HG02571 (cell line): Measurements from ENCODE around the gene HLA-DMA.
A peak's percentile ranks its signal among the peaks of the same experiment; 100 is the strongest.

Experiments
- ATAC-seq: cut with Tn5 transposase; IDR thresholded peaks from one replicate; pipeline ENCODE4 v1.9.1; 2021; ENCODE audit warnings: mild to moderate bottlenecking, moderate library complexity; ENCODE audit not compliant: unreplicated experiment

HLA-DMA gene

DNA sequence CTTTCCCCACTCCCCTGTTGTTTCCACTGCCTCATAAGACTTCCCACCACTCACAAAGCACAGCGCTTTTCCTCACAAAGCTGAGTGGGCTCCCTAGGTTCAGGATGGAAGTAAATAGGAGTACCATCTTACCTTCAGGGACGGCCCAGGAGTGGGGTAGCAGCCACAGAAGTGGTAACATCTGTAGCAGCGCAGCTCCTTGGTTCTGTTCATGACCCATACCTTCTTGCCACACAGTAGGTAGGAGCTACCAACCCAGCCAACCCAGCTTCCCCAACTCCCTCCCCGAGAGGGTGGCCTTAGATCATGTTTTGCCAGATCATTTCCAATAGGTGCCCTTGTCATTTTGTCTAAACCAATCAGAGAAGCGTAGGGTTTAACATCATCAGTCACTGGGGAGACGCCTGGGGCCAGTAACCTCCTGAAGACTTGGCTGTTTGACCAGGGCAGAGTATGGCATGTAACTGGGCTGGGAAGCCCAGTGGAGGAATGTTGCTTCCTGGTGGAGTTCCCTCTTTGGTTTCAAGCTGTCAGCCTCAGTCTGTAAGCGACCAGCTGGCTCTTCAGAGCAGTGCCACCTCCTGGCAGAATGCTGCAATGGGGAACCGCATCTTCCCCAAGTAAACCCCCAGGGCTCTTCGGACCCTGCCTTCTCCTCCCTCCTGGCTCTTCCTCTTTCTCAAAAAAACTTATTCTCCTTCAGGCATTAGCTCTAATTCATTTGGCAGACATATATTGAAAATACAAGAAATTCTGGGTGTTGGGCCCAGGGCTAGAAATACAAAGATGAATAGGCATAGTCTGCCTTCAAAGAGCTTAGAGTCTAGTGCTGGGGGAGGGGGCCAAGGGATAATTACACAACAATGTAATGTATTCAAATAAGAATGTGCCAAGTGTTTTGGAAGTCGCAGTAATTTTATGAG is at the start of gene HLA-DMA:
HLA-DMA (minus strand) TSS at position 281 of the 923 bp plus-strand sequence; CDS start at position 220, 61 bp downstream.
- peak; percentile 95 for ATAC-seq

DNA sequence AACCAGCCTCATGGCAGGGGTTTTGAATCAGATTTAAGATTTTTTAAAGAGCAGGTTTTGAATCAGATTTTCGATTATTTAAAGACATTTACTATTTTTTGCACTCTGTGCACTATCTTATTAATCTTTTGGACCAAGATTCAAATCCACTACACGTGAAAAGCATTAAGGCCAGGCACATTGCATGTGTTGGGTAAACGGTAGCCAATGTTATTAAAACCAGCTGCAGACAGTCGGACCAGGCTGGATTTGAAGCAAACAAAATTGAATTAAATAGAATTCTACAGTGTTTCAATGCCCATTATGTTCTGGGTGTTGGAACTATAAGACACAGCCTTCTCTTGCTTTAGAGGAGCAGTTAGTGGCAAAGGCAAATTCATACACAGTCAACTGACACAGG is 48.8 kb upstream of the HLA-DMA start:
- ATAC-seq: no peak

DNA sequence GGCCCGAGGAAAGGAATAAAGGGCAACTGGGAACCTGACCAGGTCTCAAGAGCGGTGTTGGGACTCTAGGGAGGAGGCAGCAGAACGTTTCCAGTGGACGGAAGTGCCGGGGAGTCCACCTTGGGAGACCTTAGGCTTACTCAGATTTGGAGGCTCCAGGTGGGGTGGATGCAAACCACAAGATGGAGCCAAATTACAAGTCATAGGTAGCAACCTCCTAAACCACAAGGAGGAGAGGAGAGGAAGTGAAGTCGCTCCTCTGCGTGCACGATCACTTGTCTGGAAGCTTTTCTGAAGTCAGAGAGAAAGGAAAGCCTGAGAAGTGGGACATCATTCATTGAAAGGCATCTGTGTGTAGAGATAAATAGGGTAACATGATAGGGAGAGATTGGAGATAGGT is 47.2 kb upstream of the HLA-DMA start:
- ATAC-seq: no peak

DNA sequence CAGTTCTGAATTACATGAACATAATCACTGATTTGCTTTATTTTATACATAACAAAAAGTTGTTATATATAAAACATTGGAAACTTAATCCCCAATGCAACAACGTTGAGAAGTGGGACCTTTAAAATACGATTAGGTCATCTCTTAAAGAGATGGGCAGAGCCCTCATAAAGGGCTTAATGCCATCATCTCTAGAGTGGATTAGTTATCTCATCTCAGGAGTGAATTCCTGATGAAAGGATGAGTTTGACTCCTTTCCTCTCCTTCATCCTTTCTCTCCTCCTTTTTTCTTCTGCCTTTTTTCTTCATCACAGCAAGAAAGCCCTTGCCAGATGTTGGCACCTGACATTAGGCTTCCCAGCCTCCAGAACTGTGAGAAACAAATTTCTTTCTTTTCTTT is 42.6 kb upstream of the HLA-DMA start:
- no peak for ATAC-seq

DNA sequence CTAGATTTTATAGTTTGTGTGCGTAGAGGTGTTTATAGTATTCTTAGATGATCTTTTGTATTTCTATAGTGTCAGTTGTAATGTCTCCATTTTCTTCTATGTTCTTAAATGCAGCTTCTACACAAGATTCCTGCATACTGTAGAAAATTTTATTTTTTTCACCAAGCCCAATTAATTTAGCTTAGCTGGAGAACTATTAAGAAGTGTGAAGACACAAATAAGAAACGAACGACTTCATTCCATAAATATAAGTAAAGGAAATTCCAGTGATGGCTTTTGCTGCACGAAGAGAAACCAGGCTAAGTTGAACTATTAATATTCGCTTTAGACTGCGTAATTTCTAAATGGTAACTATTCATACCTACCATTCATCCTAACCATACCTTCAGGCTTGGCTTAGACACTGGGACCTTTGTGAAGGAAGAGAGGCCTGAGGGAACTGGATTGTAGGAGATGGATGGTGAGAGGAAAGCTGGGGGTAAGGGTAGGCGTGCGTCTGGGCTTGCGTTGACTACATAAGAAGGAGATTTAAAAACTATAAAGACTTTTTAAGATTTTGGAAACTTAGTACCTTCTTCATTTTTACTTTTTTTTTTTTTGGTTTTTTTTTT is 40.6 kb upstream of the HLA-DMA start:
- ATAC-seq: no peak

DNA sequence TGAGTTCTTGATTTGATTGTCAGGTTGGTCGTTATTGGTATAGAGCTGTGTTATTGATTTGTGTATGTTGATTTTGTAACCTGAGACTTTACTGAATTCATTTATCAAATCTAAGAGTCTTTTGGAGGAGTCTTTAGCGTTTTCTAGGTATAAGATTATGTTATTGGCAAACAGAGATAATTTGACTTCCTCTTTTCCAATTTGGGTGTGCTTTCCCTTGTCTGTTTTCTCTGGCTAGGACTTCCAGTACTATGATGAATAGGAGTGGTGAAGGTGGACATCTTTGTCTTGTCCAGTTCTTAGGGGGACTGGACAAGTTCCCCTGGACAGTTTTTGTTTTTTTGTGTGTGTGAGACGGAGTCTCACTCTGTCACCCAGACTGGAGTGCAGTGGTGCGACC is 39.1 kb upstream of the HLA-DMA start:
- ATAC-seq: no peak

DNA sequence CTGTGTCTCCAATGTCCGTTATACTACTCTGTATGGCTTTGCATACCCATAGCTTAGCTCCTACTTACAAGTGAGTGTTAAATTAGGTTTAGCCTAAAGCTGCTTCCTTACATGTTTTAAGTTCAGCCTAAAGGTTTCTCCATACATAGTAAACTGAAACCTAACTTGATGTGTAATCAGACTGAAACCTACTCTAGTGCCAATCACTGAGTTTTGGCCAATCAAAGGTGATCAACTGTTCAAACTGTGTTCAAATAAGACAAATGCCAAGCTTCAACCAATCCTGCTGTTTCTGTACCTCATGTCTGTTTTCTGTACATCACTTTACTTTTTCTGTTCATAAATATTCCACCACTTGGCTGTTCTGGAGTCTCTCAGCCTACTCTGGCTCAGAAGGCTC is 36.5 kb upstream of the HLA-DMA start:
- no peak for ATAC-seq

DNA sequence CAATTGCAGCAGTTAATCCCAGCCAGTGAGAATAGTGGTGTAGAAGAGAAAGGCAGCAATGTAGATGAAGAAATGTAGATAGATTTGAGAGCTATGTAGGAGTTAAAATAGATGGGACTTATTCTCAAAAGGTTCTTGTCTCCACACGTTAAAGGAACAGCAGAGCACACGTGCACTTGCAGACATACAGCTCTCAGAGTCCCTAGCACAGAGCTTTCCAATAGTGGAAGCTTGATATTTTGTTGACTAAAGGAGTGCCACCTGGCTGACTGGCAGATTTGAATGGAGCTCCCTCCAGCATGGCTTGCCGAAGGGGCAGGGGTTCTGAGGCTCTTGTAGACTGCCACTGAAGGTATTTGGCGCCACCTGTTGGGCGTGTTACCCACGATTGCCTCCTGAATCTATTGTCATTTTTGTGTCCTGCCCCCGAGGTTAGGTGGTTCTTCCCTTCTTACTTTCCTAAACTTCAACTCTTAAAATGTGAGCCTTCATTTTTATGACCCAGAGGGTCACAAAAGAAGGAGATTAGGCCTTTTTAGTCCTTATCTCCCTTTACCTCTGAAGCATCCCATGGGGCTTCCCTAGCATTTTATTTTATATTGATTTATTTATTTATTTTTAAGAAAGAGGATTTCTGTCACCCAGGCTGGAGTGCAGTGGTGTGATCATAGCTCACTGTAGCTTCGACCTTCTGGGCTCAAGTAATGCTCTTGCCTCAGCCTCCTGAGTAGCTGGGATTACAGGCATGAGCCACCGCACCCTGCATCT is 31.9 kb upstream of the HLA-DMA start:
- no peak for ATAC-seq

DNA sequence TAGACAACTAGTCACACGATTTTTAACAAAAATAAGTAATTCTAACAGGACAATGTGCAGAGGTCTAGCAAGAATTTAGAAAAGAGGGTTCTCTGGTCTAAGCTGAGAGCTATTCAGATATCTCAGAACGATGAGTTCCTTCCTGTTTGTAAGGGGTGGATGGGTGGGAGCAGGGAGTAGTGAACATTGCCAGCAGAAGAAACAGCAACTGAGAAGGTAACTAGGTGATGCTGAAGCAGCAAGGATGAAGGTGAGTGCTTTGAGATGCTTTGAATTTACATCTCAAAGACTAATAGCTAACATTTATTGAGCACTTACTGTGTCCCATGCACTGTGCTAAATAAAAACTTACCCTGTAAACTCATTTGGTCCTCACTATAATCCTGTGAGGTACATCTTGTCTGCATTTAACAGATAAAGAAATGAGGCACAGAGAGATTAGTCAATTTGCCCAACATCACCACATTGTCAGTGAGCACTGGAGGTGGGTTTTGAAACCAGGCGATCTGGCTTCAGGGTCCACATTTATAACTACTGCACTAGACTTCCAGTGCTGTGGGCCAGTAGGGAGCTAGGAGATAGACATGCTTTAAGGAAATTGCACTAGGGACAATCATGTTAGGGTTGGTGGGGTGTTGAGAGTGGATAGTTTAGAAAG is 31.2 kb upstream of the HLA-DMA start:
- no peak for ATAC-seq

DNA sequence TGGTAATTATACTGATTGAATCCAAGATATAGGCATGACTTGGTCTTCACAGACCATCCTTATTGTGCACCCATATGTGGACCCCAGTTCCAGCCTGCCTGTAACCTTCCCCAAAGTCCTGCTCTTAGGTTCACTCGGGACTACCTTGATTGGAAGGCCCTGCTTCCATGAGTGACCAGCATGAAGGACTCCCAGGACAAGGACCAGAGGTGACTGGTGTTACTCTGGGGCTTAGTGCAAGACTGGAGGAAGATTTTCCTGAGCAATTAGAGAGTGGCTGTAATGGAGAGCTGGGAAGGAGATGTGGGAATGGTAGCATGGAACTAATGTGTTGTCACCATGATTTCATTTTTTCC is 30.6 kb upstream of the HLA-DMA start:
- ATAC-seq: no peak

DNA sequence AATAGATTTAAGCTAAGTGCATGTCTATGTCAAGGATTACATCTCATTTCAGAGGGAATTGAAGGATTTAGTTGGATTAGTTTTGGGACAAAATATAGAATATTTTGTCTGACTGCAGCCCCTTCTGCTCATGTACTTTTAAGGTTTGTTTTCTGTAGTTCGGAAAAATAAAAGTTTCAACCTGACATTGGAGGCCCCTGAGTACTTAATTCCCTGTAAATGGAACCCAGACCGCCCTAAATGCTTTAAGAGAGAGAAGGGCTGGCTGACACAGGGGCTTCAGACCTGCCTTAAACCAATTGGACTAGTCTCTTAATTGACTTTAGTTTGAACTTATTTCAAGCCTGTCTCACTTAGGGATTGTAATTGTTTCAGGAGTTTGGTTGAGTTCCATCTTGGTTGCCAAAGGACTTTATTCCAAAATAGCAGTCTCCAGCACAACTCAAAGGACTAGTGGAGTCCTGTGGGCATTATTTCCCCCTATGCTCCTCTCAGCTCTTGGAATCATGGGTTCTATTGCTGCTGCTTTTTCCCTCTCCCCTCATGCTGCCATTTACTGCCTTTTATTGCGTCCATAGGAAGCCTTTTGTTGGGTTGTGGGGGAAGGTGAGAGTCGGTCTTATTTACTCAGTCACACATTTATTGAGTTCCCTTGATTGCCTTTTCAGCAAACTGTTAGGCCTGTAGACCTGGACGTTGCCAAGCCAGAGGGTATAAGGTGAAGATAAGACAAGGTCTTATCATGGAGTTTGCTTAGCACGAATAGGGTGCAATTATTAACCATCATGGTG is 30.0 kb upstream of the HLA-DMA start:
- no peak for ATAC-seq

DNA sequence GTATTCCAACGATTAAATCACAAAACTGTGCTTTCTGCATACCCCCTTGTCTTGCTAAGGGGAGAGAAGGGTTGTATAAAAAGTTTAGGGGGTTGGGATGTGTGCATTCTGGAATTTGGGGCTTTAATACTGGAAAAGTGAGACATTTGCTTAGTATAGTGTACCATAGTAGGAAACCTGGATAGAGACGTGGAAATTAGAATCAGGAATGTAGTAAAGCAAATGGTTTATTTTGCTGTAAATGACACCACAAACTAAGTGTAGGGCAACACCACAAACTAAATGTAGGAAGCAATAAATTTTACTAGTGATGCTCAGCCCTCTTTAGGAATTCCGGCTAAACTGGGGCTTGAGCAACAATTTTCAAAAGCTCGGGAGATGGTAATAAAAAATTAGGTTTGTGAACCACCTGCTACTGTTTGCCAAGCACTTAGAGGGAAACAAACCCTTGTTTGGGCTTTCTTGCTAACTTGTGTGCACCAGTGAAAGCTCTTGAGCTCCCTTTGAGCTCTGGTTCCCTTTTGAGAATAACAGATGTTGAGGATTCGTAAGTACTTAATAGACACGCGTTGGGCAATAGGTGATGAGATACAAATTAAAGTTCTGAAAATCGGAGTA is 29.3 kb upstream of the HLA-DMA start:
- no peak for ATAC-seq

DNA sequence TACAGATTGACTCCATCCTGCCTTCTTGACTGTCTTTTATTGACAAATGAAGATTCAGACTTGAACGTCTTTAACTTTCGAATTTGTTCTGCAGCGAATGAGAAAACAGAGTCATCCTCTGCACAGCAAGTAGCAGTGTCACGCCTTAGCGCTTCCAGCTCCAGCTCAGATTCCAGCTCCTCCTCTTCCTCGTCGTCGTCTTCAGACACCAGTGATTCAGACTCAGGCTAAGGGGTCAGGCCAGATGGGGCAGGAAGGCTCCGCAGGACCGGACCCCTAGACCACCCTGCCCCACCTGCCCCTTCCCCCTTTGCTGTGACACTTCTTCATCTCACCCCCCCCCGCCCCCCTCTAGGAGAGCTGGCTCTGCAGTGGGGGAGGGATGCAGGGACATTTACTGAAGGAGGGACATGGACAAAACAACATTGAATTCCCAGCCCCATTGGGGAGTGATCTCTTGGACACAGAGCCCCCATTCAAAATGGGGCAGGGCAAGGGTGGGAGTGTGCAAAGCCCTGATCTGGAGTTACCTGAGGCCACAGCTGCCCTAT is 27.7 kb upstream of the HLA-DMA start:
- ATAC-seq: no peak

DNA sequence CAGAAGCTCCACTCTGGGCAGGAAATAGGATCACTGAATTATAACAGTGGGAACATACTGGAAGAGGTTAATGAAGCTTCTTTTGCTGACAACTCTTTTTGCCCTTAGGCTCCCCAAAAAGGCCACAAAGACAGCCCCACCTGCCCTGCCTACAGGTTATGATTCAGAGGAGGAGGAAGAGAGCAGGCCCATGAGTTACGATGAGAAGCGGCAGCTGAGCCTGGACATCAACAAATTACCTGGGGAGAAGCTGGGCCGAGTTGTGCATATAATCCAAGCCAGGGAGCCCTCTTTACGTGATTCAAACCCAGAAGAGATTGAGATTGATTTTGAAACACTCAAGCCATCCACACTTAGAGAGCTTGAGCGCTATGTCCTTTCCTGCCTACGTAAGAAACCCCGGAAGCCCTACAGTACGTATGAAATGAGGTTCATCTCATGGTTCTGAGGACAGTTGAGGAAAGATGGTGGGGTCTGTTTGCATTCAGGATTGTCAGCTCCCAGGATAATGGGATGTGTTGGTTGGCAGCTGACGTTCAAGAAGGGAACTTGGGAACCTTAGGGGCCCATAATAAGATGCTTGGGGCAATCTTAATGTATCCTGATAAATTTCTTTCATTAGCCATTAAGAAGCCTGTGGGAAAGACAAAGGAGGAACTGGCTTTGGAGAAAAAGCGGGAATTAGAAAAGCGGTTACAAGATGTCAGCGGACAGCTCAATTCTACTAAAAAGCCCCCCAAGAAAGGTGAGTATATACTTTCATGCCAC is 27.0 kb upstream of the HLA-DMA start:
- no peak for ATAC-seq

DNA sequence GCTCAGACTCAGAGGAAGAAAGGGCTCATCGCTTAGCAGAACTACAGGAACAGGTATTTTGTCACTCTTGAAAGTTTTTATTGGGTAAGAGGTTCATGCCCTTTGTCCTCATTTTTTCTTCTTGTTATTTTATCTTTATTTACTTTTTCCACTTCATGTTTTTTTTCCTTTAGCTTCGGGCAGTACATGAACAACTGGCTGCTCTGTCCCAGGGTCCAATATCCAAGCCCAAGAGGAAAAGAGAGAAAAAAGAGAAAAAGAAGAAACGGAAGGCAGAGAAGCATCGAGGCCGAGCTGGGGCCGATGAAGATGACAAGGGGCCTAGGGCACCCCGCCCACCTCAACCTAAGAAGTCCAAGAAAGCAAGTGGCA is 25.0 kb upstream of the HLA-DMA start:
- ATAC-seq: no peak

DNA sequence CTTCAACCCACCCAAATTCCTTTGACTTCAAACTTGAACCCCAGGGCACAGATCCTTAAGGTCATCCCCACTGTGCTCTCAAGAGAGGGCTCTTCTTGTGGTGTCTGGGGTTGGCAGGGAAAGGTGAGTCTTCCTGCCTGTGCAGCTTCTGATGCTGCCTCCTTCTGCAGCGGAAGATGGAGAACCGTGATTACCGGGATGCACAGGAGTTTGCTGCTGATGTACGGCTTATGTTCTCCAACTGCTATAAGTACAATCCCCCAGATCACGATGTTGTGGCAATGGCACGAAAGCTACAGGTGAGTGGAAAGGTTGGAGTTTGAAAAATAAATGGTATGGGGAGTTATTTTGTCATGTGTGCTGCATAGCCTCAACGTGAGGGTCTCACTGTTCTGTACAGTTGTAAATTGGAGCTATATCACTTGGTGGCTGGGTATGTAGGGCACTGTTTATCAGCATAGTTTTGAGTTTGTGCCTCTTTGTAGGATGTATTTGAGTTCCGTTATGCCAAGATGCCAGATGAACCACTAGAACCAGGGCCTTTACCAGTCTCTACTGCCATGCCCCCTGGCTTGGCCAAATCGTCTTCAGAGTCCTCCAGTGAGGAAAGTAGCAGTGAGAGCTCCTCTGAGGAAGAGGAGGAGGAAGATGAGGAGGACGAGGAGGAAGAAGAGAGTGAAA is 24.5 kb upstream of the HLA-DMA start:
- no peak for ATAC-seq

DNA sequence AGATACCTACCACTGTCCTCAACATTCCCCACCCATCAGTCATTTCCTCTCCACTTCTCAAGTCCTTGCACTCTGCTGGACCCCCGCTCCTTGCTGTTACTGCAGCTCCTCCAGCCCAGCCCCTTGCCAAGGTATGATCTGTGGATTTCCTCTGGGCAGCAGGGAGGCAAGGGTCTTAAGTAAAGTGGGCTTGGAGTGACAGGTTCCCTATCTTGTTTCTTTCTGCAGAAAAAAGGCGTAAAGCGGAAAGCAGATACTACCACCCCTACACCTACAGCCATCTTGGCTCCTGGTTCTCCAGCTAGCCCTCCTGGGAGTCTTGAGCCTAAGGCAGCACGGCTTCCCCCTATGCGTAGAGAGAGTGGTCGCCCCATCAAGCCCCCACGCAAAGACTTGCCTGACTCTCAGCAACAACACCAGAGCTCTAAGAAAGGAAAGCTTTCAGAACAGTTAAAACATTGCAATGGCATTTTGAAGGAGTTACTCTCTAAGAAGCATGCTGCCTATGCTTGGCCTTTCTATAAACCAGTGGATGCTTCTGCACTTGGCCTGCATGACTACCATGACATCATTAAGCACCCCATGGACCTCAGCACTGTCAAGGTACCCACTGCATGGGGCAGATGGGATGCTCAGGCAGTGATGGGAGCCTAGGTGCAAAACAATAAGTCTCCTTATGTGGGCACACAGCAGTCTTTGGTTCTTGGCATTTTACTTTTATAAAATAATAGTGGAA is 23.6 kb upstream of the HLA-DMA start:
- no peak for ATAC-seq

DNA sequence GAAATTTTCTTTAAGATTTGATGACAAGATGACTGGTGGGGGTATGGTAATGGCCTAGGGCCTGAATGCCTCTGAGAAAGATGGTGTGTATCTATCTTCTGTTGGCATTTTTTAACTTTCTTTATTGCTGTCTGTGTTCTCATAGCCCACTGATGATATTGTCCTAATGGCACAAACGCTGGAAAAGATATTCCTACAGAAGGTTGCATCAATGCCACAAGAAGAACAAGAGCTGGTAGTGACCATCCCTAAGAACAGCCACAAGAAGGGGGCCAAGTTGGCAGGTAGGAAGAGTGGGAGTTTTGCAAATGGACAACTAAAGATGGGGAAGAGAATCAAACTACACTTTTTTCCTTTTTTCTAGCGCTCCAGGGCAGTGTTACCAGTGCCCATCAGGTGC is 23.0 kb upstream of the HLA-DMA start:
- no peak for ATAC-seq
